ENCODE data around the gene YTHDC2.

DNA sequence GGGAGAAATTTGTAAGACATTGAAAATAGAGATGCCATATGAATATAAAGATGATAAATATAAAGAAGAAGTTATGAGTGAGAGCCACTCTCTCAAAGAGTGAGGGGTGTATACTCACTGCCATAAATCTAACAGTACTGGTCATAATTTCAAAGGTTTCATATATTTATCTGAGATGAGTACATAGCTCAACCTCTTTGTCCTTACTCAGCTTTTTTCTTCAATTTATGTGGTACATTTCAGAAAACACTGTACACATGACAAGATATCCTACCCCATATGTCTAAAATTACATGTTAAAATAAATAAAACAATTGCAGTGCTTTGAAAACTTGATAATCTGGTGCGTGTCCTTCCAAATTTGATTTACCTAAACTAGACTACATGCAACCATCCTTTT is 20.0 kb upstream of the YTHDC2 start:
- TF ChIP-seq CTCF (IDR thresholded peaks at IDR 0.05) (no peak), POLR2A (IDR thresholded peaks at IDR 0.05) (no peak), EP300 (IDR thresholded peaks at IDR 0.05) (no peak)
